Measurements from ENCODE around the gene BLOC1S1.

The BLOC1S1 gene

DNA sequence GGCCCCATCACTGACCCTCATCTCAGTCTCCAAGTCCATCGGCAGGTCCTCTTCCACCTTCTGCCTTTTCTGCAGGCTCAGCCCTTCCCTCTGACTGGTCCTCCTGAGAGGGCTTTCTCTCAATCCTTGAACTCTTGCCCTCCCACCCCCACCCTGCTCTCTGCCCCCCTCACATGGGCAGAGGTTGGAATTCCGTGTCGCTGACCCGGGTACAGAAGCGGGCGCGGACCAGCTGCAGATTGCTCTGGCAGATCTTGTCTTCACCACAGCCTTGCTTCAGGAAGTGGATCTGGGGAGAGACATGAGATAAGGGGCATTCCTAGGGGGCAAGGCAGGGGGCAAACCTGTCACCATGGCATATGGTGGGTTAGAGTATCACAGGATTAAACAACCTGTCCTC is 20.5 kb upstream of the BLOC1S1 start:
- DNase-seq, result no peak

DNA sequence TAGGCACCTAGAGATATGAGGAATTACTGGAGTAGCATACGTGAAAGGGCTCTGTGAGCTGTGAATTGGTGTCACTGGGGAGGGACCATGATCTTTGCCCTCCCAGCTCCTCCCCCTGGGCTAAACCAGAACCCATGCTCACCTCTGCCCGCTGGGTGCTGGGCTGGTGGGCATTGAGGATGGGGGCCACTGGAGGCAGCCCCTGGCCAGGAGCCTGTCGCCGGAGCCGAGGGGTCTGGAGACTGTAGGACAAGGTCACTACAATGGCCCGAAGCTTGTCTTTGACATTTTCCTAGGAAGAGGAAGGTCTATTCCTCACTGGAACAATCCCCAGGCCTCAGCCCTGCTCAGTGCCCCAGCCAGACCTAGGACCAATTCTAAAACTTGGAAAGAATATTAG is 19.7 kb upstream of the BLOC1S1 start:
- no peak for DNase-seq

DNA sequence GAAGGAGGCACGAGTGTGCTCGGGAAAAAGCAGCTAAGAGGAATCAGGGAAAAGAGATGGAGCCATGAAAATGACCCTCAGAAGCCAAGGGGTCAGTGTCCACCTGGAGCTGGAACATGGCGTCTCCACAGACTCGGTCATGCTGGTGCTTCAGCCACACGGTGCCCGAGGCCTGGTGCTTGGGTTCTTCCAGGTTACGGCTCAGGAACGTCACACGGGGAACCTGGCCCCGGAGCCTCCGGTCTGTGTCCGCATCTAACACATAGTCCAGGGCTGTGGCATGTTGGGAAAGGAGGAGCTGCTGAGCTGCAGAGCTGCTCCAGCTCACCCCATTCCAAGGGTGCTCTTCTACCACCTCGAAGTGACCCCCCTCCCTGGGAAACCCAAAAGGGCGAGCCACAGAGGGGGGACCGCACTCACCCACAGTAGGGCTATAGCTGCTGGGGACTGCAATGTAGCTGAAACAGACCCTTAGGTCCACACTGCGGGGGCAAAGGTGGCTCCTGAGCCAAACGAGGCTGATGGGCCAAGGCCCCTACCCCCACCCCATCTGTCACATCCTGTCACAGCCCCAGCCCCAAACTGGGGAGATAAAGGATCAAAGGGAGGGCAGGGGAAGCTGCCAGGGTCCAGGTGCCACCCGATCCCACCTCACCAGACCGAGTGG is 18.9 kb upstream of the BLOC1S1 start:
- DNase-seq, result no peak

DNA sequence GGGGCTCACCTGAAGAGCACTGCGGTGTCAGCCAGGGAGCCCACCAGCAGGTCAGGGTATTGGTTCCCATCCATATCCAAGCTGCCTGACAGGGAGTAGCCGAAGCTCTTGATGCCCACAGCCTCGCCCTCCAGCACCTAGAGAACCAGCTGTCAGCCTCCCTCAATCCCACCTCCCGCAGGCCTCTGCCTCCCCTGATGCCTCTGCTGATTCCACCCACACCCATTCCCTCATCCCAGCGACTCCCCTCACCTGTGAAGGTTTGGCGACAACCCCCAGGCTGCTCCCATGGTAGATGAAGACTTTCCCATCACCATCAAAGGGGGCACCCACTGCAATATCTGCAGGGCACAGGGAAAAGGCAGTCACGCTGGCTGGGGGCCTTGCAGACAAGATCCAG is 18.2 kb upstream of the BLOC1S1 start:
- DNase-seq, result no peak

DNA sequence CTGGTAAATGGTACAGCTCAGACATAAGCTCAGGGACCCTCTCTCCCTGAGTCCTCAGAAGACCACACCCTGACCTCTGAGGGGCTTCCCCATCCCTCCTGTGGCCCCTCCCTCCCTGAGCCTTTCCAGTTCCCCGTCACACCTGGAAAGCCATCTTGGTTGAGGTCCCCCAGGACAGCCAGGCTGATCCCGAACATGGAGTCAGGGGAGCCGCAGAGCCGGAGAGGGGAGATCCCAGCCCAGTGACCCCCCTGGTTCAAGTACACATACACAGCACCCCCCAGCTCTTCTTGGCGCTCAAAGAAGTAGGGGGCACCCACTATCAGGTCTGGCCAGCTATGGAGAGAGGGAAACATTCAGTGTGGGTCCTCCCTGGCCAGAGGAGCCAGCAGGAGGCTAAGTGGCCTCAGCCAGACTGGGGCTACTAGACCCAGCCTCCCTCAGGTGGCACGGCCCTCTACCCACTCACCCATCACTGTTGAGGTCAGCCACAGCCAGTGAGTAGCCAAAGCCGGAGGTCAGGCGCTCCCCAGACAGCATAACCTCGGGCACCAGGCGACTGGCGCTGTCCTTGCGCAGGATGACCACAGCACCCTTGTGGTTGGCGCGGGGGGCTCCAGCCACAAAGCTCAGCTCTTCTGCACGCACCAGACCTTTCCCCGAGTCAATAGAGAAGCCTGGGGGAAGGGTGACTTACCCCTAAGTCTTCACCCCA is 17.4 kb upstream of the BLOC1S1 start:
- DNase-seq, result no peak

DNA sequence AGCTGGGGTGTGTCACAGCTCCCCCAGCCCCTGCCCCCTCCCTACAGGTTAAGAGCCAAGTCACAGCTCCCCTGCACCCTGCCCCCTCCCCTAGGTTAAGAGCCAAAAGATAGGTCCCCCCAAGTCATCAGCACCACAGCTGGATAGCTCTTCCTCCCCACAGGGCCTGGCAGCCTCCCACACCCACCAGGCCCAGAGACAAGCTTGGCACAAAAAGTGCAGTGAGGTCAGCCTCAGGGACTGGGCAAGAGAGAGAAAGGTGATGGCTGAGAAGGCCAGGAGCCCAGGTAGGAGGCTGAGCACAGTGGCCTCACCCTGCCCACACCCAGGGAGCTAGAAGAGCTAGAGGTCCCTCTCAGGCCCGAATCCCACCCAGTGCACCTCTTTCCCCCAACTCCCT is 16.9 kb upstream of the BLOC1S1 start:
- no peak for DNase-seq

DNA sequence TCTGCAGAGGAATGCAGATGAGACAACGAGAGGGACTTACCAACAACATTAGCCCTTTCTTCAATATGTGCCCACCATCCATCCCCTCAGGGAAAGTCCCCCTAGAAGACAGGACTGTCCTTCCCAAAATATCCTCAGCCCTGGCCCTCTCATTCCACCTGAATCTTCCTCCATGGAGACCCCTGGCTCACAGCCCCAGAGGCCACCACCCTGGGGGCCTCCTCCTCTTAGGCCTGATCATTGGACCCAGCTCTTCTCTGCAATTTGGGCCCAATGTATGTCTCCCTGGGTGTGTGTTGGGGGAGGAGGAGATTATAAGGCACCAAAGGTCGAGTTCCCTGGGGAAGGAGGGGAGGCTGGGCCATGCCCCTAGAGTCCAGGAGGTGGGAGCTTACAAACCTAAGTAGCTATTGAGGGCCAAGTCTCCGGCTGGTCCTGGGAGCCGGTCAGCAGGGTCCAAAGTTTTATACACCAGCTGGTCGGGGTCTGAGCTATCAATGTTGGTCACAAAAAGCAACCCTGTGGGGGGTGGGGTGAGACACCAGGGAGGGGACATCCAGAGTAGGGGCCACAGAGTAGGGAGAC is 16.3 kb upstream of the BLOC1S1 start:
- no peak for DNase-seq

DNA sequence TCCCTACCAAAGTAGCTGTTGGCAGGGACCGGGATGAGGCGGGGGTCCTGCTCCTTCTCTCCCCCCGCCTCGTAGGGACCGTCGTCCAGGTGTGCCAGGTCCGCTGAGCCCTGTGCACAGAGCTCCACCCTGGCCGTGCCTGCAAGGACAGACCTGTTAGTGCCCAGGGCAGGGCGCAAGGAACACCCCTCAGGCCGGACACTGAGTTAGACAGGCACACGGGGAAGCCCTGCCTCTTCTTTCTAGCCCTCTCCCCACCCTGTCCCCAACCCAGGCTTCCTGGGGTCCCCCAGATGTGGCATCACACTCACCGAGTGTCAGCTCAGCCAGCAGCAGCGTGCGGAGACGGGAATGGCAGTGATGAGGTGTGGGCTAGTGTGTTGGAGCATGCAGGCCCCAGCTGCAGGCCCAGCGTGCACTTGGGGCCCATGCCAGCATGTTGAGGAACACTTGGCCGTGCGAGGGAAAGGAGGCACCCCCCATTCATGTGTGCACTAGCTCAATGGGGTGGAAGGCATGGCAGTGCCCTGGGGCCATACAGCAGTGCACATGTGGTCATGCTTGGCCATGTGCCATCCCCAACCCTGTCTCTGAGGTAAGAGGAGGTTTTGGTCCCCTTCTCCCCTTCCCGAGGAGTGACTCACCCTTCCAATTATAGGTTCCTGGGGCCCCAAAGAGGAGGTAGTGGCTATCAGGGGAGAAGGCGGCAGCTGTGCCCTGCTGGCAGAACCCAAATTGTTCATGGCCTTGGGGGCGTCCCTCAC is 15.4 kb upstream of the BLOC1S1 start:
- no peak for DNase-seq

DNA sequence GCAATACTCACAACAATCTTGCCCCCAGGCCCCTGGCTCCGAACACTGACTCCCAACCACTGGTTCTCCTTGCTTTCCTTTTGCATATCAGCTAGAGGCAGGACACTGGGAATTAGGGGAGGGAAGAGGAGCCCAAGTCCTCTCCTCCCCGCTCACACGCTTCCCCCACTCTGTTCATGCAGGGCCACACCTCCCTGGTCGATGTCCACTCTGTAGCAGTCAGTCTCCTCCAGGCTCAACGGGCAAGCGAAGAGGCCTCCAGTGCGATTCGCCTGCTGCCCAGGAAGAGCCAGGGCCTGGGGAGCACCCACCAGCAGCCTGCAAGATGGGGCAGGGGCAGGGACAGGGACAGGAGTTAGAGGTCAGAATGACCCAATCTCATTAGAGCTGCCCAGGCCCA is 13.0 kb upstream of the BLOC1S1 start:
- DNase-seq, result no peak

DNA sequence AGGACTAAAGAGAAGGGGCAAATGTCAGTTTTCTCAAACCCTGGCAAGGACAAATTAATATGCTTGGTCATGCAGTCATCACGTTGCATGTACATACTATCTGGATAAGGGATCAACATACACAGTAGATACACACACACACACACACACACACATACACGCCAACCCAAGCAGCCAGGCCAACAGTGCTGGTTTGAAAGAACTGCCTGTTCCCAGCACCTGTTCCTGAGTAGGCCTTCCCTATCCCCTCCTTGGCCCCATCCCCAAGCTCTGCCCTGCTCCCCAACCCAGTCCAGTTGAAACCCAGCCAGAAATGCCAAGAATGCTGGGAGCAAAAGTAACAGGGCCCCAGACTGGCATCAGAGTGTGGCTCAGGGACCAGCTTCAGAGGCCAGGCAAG is 12.6 kb upstream of the BLOC1S1 start:
- DNase-seq, result no peak

DNA sequence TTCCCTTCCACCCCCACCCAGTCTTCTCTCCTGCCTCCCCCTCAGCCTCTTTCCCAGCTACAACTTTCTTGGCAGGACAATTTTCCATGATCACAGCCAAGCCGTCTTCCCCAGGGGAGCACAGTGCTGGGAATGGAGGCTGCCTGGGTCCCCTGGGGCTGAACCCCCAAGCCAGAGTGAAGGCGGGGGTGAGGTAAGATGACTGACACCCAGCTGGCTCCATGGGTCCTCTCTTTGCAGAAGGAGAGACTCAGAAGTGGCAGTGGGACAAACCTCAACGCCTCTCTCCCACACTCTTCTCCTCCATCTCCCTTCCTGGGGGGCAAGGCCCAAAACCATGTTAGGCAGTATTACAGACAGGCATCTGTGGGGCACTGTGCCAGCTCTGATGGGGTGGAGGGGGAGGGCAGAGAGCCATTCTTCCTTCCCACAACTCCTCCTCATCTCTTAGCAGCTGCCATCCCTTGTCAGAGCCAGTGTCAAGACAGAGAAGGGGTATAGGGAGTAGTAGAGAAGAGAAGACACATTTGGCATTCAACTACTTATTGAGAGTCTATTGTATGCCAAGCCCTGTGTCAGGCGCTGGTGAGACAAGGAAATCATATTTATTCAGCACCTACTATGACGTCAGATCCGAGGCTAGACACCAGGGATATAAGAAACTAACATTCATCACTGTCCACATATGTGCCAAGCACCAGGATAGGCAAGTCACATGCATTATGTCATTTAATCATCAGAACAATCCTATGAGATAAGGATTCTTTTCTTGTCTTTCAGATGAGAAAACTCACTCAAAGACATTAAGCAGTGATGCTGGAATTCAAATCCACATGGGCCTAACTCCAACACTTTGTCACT is 11.7 kb upstream of the BLOC1S1 start:
- no peak for DNase-seq

DNA sequence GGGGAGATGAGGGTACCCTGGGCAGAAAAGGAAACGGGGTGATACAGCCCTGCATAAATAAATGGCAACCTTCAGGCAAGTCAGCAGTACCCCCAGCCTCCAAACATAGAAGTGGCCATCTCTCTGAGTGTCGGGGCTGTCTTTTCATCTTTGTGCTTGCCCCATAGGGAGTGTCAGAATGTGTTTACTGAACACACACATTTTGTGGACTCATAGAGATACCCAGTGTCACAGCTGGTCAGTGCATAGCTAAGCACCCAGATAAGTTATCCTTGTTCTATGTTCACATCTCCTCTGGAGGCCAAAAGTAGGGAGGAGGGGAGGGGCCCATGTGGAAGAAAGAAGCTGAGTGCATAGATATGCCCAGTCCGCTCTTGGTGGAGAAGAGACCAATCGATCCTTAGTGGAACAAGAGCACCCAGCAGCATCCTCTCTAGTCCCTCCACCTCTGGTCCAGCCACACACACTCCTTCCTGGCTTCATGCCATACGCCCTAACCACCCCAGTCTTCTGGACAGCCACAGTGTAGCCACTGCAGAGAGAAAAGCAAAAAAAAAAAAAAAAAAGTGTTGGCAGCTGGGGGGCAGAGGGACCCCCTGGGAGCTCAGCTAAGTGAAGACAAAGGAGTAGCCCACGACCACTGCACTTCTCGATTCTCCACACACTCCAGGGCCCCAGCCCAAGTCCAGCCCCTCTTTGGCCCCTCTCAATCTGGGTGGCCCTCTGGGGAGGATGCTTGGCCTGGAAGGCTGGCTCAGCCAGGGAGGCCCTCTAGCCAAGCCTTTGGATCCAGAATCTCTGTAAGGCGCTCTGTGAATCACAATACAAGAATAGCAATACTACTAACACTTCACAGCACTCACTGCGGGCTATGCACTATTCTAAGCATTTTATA is 10.8 kb upstream of the BLOC1S1 start:
- DNase-seq, result no peak

DNA sequence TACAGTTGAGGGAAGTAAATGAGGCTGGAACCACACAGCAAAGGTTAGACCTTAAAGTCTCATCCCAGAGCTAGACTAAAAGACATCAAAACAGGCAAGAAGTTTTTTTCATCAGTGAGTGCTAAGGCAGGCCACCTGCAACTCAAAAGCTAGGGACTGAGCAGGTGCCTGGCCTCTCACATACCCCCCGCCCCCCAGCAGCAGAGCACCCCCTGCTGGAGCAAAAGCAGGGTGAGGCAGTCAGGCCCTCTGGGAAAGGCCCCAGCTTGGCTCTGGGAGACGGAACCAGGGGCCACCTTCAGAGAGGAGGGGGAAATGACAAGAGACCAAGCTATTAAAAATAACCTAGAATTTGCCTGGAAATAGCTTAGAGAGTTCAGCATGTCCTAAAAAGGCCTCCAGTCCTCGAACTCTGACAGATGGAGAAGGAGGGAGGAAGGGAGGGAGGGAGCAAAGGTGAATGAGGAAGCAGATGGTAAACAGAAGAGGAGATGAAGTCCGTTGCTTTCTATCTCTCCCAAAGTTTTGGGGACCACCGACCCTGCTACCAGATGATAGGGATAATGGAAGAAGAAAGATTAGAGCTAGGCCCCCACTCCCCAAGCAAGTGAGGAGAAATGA is 10.0 kb upstream of the BLOC1S1 start:
- no peak for DNase-seq

DNA sequence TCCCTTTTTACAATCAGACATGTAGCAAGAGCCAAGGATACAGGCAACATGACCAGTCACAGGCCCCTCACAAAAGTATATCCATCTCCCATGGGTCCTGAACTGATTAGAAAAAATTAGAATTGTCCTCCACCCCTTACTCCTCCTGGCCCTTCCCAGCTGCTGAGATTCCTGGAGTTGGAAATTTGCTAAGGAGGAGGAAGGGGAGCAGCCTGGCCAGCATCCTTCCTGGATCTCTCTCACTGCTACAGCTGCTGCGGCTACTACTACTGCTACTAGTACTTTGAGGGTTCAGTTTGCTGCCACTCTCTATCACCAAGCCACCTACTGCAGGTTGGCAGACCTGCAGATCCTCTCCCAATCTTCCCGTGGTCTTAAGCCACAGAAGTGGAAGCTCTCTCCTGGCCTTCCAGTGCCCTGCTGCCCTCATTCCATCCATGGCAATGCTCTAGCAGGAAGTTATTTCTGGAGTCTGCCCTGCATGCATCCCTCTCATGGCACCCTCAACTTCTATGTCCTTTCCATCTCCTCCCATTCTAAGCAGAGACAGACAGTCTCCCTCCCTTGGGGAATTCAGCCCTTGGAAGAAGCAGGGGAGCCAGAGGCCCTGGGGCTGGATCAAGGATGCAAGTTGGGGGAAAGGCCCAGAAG is 9.2 kb upstream of the BLOC1S1 start:
- DNase-seq, result no peak

DNA sequence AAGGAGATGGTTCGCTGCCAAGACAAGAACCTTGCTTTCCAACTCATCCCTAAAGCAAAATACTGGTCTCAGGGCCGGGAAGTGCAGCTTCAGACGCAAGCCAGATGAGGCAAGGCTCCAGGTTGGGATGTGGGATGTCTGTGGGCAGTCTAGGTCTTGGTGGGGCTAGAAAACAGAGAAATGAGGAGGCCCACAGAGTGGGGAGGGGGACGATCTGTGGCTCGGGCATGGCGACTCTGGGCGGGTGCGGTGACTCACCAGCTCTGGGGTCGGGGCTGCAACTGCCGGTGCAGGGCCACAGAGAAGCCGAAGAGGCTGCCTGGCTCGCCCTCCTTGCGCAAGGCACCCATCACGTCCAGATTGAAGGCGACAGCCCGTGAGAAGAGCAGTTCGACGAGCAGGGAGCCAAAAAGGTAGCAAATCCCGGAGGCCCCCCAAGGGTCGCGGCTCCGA is 8.6 kb upstream of the BLOC1S1 start:
- no peak for DNase-seq

DNA sequence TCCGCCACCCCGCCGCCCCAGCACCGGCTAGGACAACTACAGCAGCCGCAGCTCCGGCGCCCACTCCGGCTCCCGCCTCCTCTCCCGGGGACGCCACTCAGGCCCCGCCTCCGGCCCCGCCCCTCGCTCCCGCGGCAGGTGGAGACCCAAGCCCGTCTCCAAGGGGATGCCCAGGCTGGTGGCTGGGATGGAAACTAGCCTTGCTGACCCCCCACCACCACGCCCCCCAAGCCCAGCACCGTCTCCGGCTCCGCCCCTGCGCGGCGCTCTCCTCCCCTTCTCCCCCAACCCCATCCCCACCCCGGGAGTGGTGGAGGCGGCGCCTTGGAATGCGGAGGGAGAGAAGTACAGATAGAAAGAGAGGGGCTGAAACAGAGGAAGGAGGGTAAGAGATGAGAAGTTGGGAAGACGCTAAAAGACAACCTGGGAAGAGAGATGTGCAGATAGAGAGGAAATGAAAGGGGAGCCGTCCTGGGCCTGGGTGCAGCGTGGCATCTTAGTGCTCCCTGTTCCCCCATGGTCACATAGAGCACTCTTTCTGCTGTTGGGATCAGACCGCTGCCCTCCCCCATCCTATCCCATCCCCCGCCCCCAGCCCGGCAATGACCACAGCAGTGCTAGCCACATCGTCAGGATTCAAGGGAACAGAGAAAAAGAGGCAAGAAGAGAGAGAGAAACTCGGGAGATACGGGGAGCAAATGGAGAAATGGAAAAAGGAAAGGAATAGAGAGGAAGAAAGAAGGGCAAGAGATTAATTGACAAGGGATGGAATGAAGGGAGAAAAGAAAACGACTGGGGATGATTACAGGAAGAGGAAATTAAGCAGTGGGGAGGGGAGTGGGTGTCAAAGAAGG is 7.8 kb upstream of the BLOC1S1 start, which contains the start of gene ITGA7:
Gene ITGA7 (minus strand): TSS at position 64 of the 854 bp plus-strand sequence. CDS start 222 bp downstream, outside the sequence.
- DNase-seq, result peak; percentile 65

DNA sequence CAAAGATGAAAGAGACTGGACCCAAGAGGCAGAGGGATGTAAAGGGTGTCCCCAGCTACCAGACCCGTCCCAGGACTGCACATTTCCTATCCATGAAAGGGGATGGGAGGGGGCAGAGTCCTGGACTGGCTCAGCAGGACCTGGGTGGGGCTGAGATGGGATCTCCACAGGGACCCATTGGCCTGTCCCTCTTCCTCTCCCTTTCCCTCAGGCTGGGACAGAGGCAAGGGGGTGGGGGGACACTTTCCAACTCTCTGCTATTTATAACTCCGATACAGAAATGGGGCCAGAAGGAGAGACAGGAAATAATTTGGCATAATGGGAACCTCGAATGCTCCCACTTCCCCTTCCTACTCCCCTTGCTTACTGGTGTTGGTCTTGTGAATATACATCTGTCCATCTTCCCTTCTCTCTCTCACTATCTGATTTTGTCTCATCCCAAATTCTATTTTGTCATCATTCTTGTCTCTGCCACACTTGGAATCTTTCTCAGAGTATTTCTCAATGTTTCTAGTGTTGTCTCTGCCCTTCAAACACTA is 7.1 kb upstream of the BLOC1S1 start:
- DNase-seq, result no peak

DNA sequence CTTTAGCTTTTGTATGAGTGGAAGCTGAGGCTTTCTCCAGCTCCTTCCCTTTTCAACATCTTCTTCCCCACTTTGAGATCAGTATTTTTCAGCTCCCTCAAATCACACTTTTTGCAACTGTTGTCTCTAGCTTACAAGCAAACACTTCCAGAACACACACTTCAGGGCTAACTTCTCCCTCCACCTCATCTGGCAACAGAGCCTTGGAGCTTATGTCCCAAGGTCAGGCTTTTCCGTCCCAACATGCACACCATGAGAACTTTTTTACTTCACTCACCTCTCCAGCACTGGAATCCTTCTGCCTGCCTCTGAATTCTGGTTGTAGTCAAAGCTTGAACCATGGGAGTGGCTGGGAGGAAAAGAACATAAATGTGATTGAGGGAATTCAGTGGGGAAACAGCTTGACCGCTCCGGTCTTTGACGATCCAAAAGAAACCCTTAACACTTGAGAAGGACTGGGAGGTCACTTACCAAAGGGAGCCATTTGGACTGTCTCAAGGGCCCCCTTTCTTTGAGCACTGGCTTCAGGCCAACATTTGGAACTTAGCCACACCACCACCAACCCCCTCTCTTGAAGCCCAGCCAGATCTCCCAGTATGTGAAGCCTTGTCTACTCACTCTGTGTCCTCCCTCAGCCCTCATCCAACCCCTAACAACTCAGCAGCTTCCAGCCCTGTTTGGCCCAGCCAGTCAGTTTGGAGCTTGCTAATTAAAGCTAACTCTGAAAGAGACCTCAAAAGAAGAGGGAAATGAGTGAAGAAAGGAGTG is 3.9 kb upstream of the BLOC1S1 start:
- no peak for DNase-seq

All from CD4-positive, alpha-beta T cell treated with Interleukin-21 for 1 hour (primary cell).